GM12878 (cell line): Measurements from ENCODE around the gene SPAG17. TPM values are rescaled to one million over a fixed set of nuclear protein-coding genes. Genes with fewer than 3 reads are reported as not detected.

ENCODE experiments used
- ATAC-seq: fragments of 200-7000 bp; cut with Tn5 transposase; 3 replicates; pipeline ENCODE4 v1.9.1; 2020; ENCODE audit warnings: mild to moderate bottlenecking, moderate library complexity
- BruUV-seq: library from RNA; stranded (reverse); fragments of 400-500 nt; replicated peaks from 2 replicates; lab custom pipeline; 2021; lab: Mats Ljungman, UMichigan
- CTCF ChIA-PET: fragments of 300-600 bp; sonication (Branson Sonifier 250); formaldehyde crosslinking; extraction: SDS; loops from one replicate; lab custom pipeline; 2021; ENCODE audit warnings: inconsistent platforms; lab: Yijun Ruan, JAX
- POLR2A ChIA-PET: fragments of 350-600 bp; formaldehyde crosslinking; extraction: SDS; loops from one replicate; lab custom pipeline; 2021; ENCODE audit warnings: inconsistent platforms; lab: Charles Lee
- RAD21 ChIA-PET: fragments of 300-600 bp; sonication (Branson Sonifier 250); formaldehyde crosslinking; loops from one replicate; lab custom pipeline; 2023; ENCODE audit warnings: antibody characterized with exemption; ENCODE audit not compliant: unreplicated experiment; lab: Charles Lee
- SMC1A ChIA-PET: fragments of 300-600 bp; sonication (Branson Sonifier 250); formaldehyde crosslinking; loops from one replicate; lab custom pipeline; 2023; ENCODE audit not compliant: unreplicated experiment, uncharacterized antibody; lab: Charles Lee
- DNase-seq: peaks from one replicate; pipeline ENCODE4 v3.0.0-alpha.2; 2011; ENCODE audit warnings: low read depth, low spot score
- FAIRE-seq: peaks from 3 replicates; lab custom pipeline; 2011; peaks lifted over from hg19 to GRCh38; lab: Jason Lieb, UNC
- H2AFZ ChIP-seq: 2 replicates; pipeline ENCODE4 v1.6.0; 2011; ENCODE audit warnings: low read depth, low read length, control low read depth; ENCODE audit not compliant: control insufficient read depth
- H3K27ac ChIP-seq: 2 replicates; pipeline ENCODE4 v1.5.1; 2011; ENCODE audit warnings: control low read depth; ENCODE audit not compliant: control insufficient read depth, insufficient read depth
- H3K27me3 ChIP-seq, 2 experiments: replicated peaks in 1 of 2; 2 replicates each; pipeline versions ENCODE4 v1.6.0 to v1.6.1; 2011; ENCODE audit warnings: low read length in 1 of 2; ENCODE audit not compliant: control insufficient read depth in 2 of 2, insufficient read depth in 2 of 2
- H3K36me3 ChIP-seq, 2 experiments: 2 replicates each; pipeline ENCODE4 v1.5.1; 2011; ENCODE audit warnings: low read length in 1 of 2; ENCODE audit not compliant: control insufficient read depth in 2 of 2, insufficient read depth in 2 of 2
- H3K4me1 ChIP-seq: 2 replicates; pipeline ENCODE4 v1.6.1; 2011; ENCODE audit warnings: mild to moderate bottlenecking, low read length, moderate library complexity, mixed read lengths; ENCODE audit not compliant: control insufficient read depth, insufficient read depth
- H3K4me2 ChIP-seq: 2 replicates; pipeline ENCODE4 v1.6.0; 2011; ENCODE audit warnings: control low read depth; ENCODE audit not compliant: control insufficient read depth, insufficient read depth
- H3K4me3 ChIP-seq: fragments of 200-600 bp; sonication (generic); 2 replicates; pipeline ENCODE4 v1.5.1; 2016
- H3K79me2 ChIP-seq: 2 replicates; pipeline ENCODE4 v1.6.0; 2011; ENCODE audit warnings: low read length; ENCODE audit not compliant: control insufficient read depth, insufficient read depth
- H3K9ac ChIP-seq: 2 replicates; pipeline ENCODE4 v1.8.0; 2011; ENCODE audit warnings: low read length, control low read depth, mixed read lengths; ENCODE audit not compliant: control insufficient read depth, insufficient read depth
- H3K9me3 ChIP-seq: replicated peaks from 3 replicates; pipeline ENCODE4 v1.5.1; 2011; ENCODE audit warnings: mild to moderate bottlenecking, low read length; ENCODE audit not compliant: control insufficient read depth, insufficient read depth
- H4K20me1 ChIP-seq: 2 replicates; pipeline ENCODE4 v1.6.0; 2011; ENCODE audit not compliant: control insufficient read depth, insufficient read depth
- CBX5 ChIP-seq: sonication (generic); IDR thresholded peaks from 2 replicates; pipeline ENCODE4 v1.6.1; 2016; ENCODE audit warnings: low read depth, moderate library complexity, mild to moderate bottlenecking, inconsistent platforms
- LARP7 ChIP-seq: fragments of 450-650 bp; IDR thresholded peaks from 2 replicates; pipeline ENCODE4 v1.6.1; 2017; ENCODE audit warnings: mild to moderate bottlenecking
- RAD21 ChIP-seq: IDR thresholded peaks from 2 replicates; pipeline ENCODE4 v1.6.1; 2011; ENCODE audit warnings: mild to moderate bottlenecking, low read depth, low read length, moderate library complexity; ENCODE audit not compliant: insufficient read depth
- RAD51 ChIP-seq: fragments of 450-650 bp; IDR thresholded peaks from 2 replicates; pipeline ENCODE4 v1.6.1; 2016; ENCODE audit warnings: moderate library complexity, mild to moderate bottlenecking, inconsistent platforms
- TBL1XR1 ChIP-seq: IDR thresholded peaks from 2 replicates; pipeline ENCODE4 v1.6.1; 2012; ENCODE audit warnings: low read depth, low read length, improper control_type of control experiment
- WGBS: methylation state at CpG from one replicate; pipeline ENCODE4 v1.1.6; 2016; ENCODE audit warnings: low lambda C conversion rate; ENCODE audit not compliant: insufficient replicate concordance, insufficient coverage; ENCODE audit errors: missing lambda C conversion rate; 5-methylcytosine and 5-hydroxymethylcytosine counted together
- in situ Hi-C: fragments of 300-500 bp; cut with MboI; formaldehyde crosslinking; loops from 9 replicates; pipeline ENCODE4 v1.14.3; 2018; ENCODE audit warnings: mixed read lengths
- intact Hi-C: fragments of 100-400 bp; cut with micrococcal nuclease; formaldehyde crosslinking; loops from one replicate; pipeline ENCODE4 v1.14.2; 2022; ENCODE audit not compliant: unreplicated experiment
- polyA plus RNA-seq, 11 experiments: library from polyadenylated mRNA; depleted of rRNA in 4 of 11; unstranded in 6 of 11; stranded (reverse) in 5 of 11; fragments of >200 nt; fragmentation: Nextera tagmentation in 4 of 11; fragmentation: Illumina TruSeq in 1 of 11; extraction: Ambion mirVana in 4 of 11; extraction: Trizol in 1 of 11; gene quantifications; 1 replicate in 1 of 11; 2 replicates in 10 of 11; pipeline versions ENCODE4 v1.2.1 to v1.2.3, GENCODE V29; 2011 to 2016; ENCODE audit warnings: inconsistent platforms in 2 of 11, missing spikeins in 2 of 11, low read depth in 1 of 11
- total RNA-seq, 4 experiments: library from RNA; depleted of rRNA in 3 of 4; stranded (reverse); fragments of >200 nt in 3 of 4; fragmentation: Illumina TruSeq in 1 of 4; extraction: Trizol in 1 of 4; gene quantifications; 2 replicates each; pipeline versions ENCODE4 v1.2.1 to v1.2.3, GENCODE V29; 2013 to 2021
- TF ChIP-seq, protein P1 (sequence below): IDR thresholded peaks from 2 replicates; pipeline ENCODE4 v1.6.1; 2011; ENCODE audit warnings: low read depth, mild to moderate bottlenecking, low read length, moderate library complexity, borderline replicate concordance; ENCODE audit errors: extremely low read depth
- TF ChIP-seq, protein P2 (sequence below), 3 experiments: IDR thresholded peaks in 2 of 3; conservative IDR thresholded peaks in 1 of 3; 2 replicates each; pipeline ENCODE4 v1.5.1; 2011; ENCODE audit warnings: low read depth in 3 of 3, low read length in 3 of 3, mild to moderate bottlenecking in 3 of 3, control low read depth in 2 of 3, moderate library complexity in 2 of 3, inconsistent platforms in 1 of 3, mixed read lengths in 1 of 3; ENCODE audit not compliant: control insufficient read depth in 2 of 3, insufficient read depth in 1 of 3; ENCODE audit errors: extremely low read depth in 1 of 3

SPAG17 gene
- total and polyA plus RNA-seq, 10 of the 15 experiments (the other 5 are each of a cell fraction or from before 2014, with no cell fraction given), result 0.02 to 0.16 (median 0.03) TPM; not detected in 7

- ChIA-PET RAD21 (interaction anchor here (2.3 kb wide), 1 partner anchor 785 kb away, joined by 12 read pairs; no protein-coding TSS in a partner anchor), SMC1A (interaction anchor here (0.7 to 0.9 kb wide), 3 partner anchors 57 to 786 kb away, joined by 3 to 5 read pairs (median 3); no protein-coding TSS in a partner anchor), CTCF (interaction anchor here (0.7 to 1.4 kb wide), 4 partner anchors 24 to 1144 kb away, joined by 3 to 6 read pairs (median 4); no protein-coding TSS in a partner anchor), POLR2A (no interaction called here)
- Histone ChIP-seq H3K4me1 (no peaks in the 10 kb centered on the region), H3K9ac (no peak overlapping the region), H3K36me3 (no peaks in the 10 kb centered on the region), H3K79me2 (no peaks in the 10 kb centered on the region), H3K4me2 (no peak overlapping the region), H2AFZ (no peak overlapping the region), H3K4me3 (no peak overlapping the region), H3K27me3 (no peaks in the 10 kb centered on the region), H3K9me3 (no peaks in the 10 kb centered on the region), H3K27ac (no peak overlapping the region), H4K20me1 (no peaks in the 10 kb centered on the region)
- WGBS, result 46% methylated on average over 1 of the region's 1 CpG
- no peak for FAIRE-seq
- intact Hi-C loops (no loop called here), in situ Hi-C loops (no loop called here)
- no peak for DNase-seq
- no TSS peak for BruUV-seq
- ATAC-seq, result no peak
- TF ChIP-seq RAD51 (no peak), LARP7 (no peak), TBL1XR1 (no peak), RAD21 (peak; percentile 46), CBX5 (no peak)
- TF ChIP-seq, protein P1, sequence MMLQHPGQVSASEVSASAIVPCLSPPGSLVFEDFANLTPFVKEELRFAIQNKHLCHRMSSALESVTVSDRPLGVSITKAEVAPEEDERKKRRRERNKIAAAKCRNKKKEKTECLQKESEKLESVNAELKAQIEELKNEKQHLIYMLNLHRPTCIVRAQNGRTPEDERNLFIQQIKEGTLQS, result no peak
- TF ChIP-seq, protein P2, sequence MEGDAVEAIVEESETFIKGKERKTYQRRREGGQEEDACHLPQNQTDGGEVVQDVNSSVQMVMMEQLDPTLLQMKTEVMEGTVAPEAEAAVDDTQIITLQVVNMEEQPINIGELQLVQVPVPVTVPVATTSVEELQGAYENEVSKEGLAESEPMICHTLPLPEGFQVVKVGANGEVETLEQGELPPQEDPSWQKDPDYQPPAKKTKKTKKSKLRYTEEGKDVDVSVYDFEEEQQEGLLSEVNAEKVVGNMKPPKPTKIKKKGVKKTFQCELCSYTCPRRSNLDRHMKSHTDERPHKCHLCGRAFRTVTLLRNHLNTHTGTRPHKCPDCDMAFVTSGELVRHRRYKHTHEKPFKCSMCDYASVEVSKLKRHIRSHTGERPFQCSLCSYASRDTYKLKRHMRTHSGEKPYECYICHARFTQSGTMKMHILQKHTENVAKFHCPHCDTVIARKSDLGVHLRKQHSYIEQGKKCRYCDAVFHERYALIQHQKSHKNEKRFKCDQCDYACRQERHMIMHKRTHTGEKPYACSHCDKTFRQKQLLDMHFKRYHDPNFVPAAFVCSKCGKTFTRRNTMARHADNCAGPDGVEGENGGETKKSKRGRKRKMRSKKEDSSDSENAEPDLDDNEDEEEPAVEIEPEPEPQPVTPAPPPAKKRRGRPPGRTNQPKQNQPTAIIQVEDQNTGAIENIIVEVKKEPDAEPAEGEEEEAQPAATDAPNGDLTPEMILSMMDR (IDR thresholded peaks at IDR 0.05 in 2 of 3, conservative IDR thresholded peaks at IDR 0.05 in 1 of 3; ENCODE audit: control insufficient read depth in 2 of 3, extremely low read depth in 1 of 3, insufficient read depth in 1 of 3, low read depth in 3 of 3, low read length in 3 of 3), result peak; percentile 2 to 17 (median 13); a peak in 2 of 6 replicates
Measured at GRCh38 chr1:118223426-118223825, 38.4 kb upstream of the SPAG17 start.
